GM12878 (cell line): Measurements from ENCODE around the gene AK8. TPM values are rescaled to one million over a fixed set of nuclear protein-coding genes. Genes with fewer than 3 reads are reported as not detected.

Source experiments
- ATAC-seq: fragments of 200-7000 bp; cut with Tn5 transposase; 3 replicates; pipeline ENCODE4 v1.9.1; 2020; ENCODE audit warnings: mild to moderate bottlenecking, moderate library complexity
- BruUV-seq: library from RNA; stranded (reverse); fragments of 400-500 nt; replicated peaks from 2 replicates; lab custom pipeline; 2021; lab: Mats Ljungman, UMichigan
- CTCF ChIA-PET: fragments of 300-600 bp; sonication (Branson Sonifier 250); formaldehyde crosslinking; extraction: SDS; loops from one replicate; lab custom pipeline; 2021; ENCODE audit warnings: inconsistent platforms; lab: Yijun Ruan, JAX
- POLR2A ChIA-PET: fragments of 350-600 bp; formaldehyde crosslinking; extraction: SDS; loops from one replicate; lab custom pipeline; 2021; ENCODE audit warnings: inconsistent platforms; lab: Charles Lee
- RAD21 ChIA-PET: fragments of 300-600 bp; sonication (Branson Sonifier 250); formaldehyde crosslinking; loops from one replicate; lab custom pipeline; 2023; ENCODE audit warnings: antibody characterized with exemption; ENCODE audit not compliant: unreplicated experiment; lab: Charles Lee
- SMC1A ChIA-PET: fragments of 300-600 bp; sonication (Branson Sonifier 250); formaldehyde crosslinking; loops from one replicate; lab custom pipeline; 2023; ENCODE audit not compliant: unreplicated experiment, uncharacterized antibody; lab: Charles Lee
- DNase-seq: peaks from one replicate; pipeline ENCODE4 v3.0.0-alpha.2; 2011; ENCODE audit warnings: low read depth, low spot score
- FAIRE-seq: peaks from 3 replicates; lab custom pipeline; 2011; peaks lifted over from hg19 to GRCh38; lab: Jason Lieb, UNC
- H2AFZ ChIP-seq: 2 replicates; pipeline ENCODE4 v1.6.0; 2011; ENCODE audit warnings: low read depth, low read length, control low read depth; ENCODE audit not compliant: control insufficient read depth
- H3K27ac ChIP-seq: 2 replicates; pipeline ENCODE4 v1.5.1; 2011; ENCODE audit warnings: control low read depth; ENCODE audit not compliant: control insufficient read depth, insufficient read depth
- H3K27me3 ChIP-seq, 2 experiments: replicated peaks in 1 of 2; 2 replicates each; pipeline versions ENCODE4 v1.6.0 to v1.6.1; 2011; ENCODE audit warnings: low read length in 1 of 2; ENCODE audit not compliant: control insufficient read depth in 2 of 2, insufficient read depth in 2 of 2
- H3K36me3 ChIP-seq, 2 experiments: 2 replicates each; pipeline ENCODE4 v1.5.1; 2011; ENCODE audit warnings: low read length in 1 of 2; ENCODE audit not compliant: control insufficient read depth in 2 of 2, insufficient read depth in 2 of 2
- H3K4me1 ChIP-seq: 2 replicates; pipeline ENCODE4 v1.6.1; 2011; ENCODE audit warnings: mild to moderate bottlenecking, low read length, moderate library complexity, mixed read lengths; ENCODE audit not compliant: control insufficient read depth, insufficient read depth
- H3K4me2 ChIP-seq: 2 replicates; pipeline ENCODE4 v1.6.0; 2011; ENCODE audit warnings: control low read depth; ENCODE audit not compliant: control insufficient read depth, insufficient read depth
- H3K4me3 ChIP-seq: fragments of 200-600 bp; sonication (generic); 2 replicates; pipeline ENCODE4 v1.5.1; 2016
- H3K79me2 ChIP-seq: 2 replicates; pipeline ENCODE4 v1.6.0; 2011; ENCODE audit warnings: low read length; ENCODE audit not compliant: control insufficient read depth, insufficient read depth
- H3K9ac ChIP-seq: 2 replicates; pipeline ENCODE4 v1.8.0; 2011; ENCODE audit warnings: low read length, control low read depth, mixed read lengths; ENCODE audit not compliant: control insufficient read depth, insufficient read depth
- H3K9me3 ChIP-seq: replicated peaks from 3 replicates; pipeline ENCODE4 v1.5.1; 2011; ENCODE audit warnings: mild to moderate bottlenecking, low read length; ENCODE audit not compliant: control insufficient read depth, insufficient read depth
- H4K20me1 ChIP-seq: 2 replicates; pipeline ENCODE4 v1.6.0; 2011; ENCODE audit not compliant: control insufficient read depth, insufficient read depth
- BACH1 ChIP-seq: fragments of 450-650 bp; IDR thresholded peaks from 2 replicates; pipeline ENCODE4 v1.6.1; 2017; ENCODE audit warnings: mild to moderate bottlenecking, borderline replicate concordance
- BCL11A ChIP-seq: IDR thresholded peaks from 2 replicates; pipeline ENCODE4 v1.6.1; 2011; ENCODE audit warnings: low read depth, low read length
- E4F1 ChIP-seq: fragments of 450-650 bp; IDR thresholded peaks from 2 replicates; pipeline ENCODE4 v1.6.1; 2018; ENCODE audit warnings: borderline replicate concordance, mild to moderate bottlenecking; ENCODE audit not compliant: partially characterized antibody
- EGR1 ChIP-seq, 2 experiments: IDR thresholded peaks; 1 replicate in 1 of 2; 2 replicates in 1 of 2; pipeline ENCODE4 v1.6.1; 2011 to 2012; ENCODE audit warnings: low read depth in 2 of 2, low read length in 2 of 2, borderline replicate concordance in 1 of 2, mild to moderate bottlenecking in 1 of 2, moderate library complexity in 1 of 2
- HCFC1 ChIP-seq: fragments of 150-350 bp; IDR thresholded peaks from 2 replicates; pipeline ENCODE4 v1.6.1; 2014; ENCODE audit warnings: low read length
- HDAC6 ChIP-seq: fragments of 200-600 bp; sonication (generic); IDR thresholded peaks from one replicate; pipeline ENCODE4 v1.8.0; 2017; ENCODE audit warnings: antibody characterized with exemption; ENCODE audit not compliant: unreplicated experiment
- MYB ChIP-seq: fragments of 150-350 bp; IDR thresholded peaks from 2 replicates; pipeline ENCODE4 v1.6.1; 2014; ENCODE audit warnings: mild to moderate bottlenecking, low read depth, low read length, borderline replicate concordance
- NFYA ChIP-seq: IDR thresholded peaks from 2 replicates; pipeline ENCODE4 v1.6.1; 2011; ENCODE audit warnings: low read depth, mild to moderate bottlenecking, low read length, improper control_type of control experiment, borderline replicate concordance
- PML ChIP-seq: IDR thresholded peaks from 2 replicates; pipeline ENCODE4 v1.6.1; 2012; ENCODE audit warnings: low read length, inconsistent platforms
- RB1 ChIP-seq: fragments of 450-650 bp; formaldehyde crosslinking; IDR thresholded peaks from 2 replicates; pipeline ENCODE4 v1.6.1; 2017; ENCODE audit warnings: mild to moderate bottlenecking, borderline replicate concordance
- RFX5 ChIP-seq: IDR thresholded peaks from 2 replicates; pipeline ENCODE4 v1.6.1; 2011; ENCODE audit warnings: low read depth, low read length, improper control_type of control experiment
- SP1 ChIP-seq: IDR thresholded peaks from one replicate; pipeline ENCODE4 v1.6.1; 2011; ENCODE audit warnings: low read depth, low read length
- SREBF1 ChIP-seq: IDR thresholded peaks from 2 replicates; pipeline ENCODE4 v1.6.1; 2012; ENCODE audit warnings: mild to moderate bottlenecking, low read length
- SUPT20H ChIP-seq: IDR thresholded peaks from 2 replicates; pipeline ENCODE4 v1.6.1; 2011; ENCODE audit warnings: low read depth, mild to moderate bottlenecking, low read length, moderate library complexity, borderline replicate concordance; ENCODE audit not compliant: control insufficient read depth
- ZZZ3 ChIP-seq: IDR thresholded peaks from 2 replicates; pipeline ENCODE4 v1.6.1; 2011; ENCODE audit warnings: low read depth; ENCODE audit not compliant: control insufficient read depth, insufficient read length
- WGBS: methylation state at CpG from one replicate; pipeline ENCODE4 v1.1.6; 2016; ENCODE audit warnings: low lambda C conversion rate; ENCODE audit not compliant: insufficient replicate concordance, insufficient coverage; ENCODE audit errors: missing lambda C conversion rate; 5-methylcytosine and 5-hydroxymethylcytosine counted together
- in situ Hi-C: fragments of 300-500 bp; cut with MboI; formaldehyde crosslinking; loops from 9 replicates; pipeline ENCODE4 v1.14.3; 2018; ENCODE audit warnings: mixed read lengths
- intact Hi-C: fragments of 100-400 bp; cut with micrococcal nuclease; formaldehyde crosslinking; loops from one replicate; pipeline ENCODE4 v1.14.2; 2022; ENCODE audit not compliant: unreplicated experiment
- polyA plus RNA-seq, 11 experiments: library from polyadenylated mRNA; depleted of rRNA in 4 of 11; unstranded in 6 of 11; stranded (reverse) in 5 of 11; fragments of >200 nt; fragmentation: Nextera tagmentation in 4 of 11; fragmentation: Illumina TruSeq in 1 of 11; extraction: Ambion mirVana in 4 of 11; extraction: Trizol in 1 of 11; gene quantifications; 1 replicate in 1 of 11; 2 replicates in 10 of 11; pipeline versions ENCODE4 v1.2.1 to v1.2.3, GENCODE V29; 2011 to 2016; ENCODE audit warnings: inconsistent platforms in 2 of 11, missing spikeins in 2 of 11, low read depth in 1 of 11
- total RNA-seq, 4 experiments: library from RNA; depleted of rRNA in 3 of 4; stranded (reverse); fragments of >200 nt in 3 of 4; fragmentation: Illumina TruSeq in 1 of 4; extraction: Trizol in 1 of 4; gene quantifications; 2 replicates each; pipeline versions ENCODE4 v1.2.1 to v1.2.3, GENCODE V29; 2013 to 2021
- TF ChIP-seq, protein P1 (sequence below): fragments of 150-350 bp; IDR thresholded peaks from 2 replicates; pipeline ENCODE4 v1.6.1; 2014; ENCODE audit warnings: mild to moderate bottlenecking, low read depth, low read length

Gene AK8
- total and polyA plus RNA-seq, 10 of the 15 experiments (the other 5 are each of a cell fraction or from before 2014, with no cell fraction given), result 0.03 to 0.12 (median 0.06) TPM; not detected in 5

DNA sequence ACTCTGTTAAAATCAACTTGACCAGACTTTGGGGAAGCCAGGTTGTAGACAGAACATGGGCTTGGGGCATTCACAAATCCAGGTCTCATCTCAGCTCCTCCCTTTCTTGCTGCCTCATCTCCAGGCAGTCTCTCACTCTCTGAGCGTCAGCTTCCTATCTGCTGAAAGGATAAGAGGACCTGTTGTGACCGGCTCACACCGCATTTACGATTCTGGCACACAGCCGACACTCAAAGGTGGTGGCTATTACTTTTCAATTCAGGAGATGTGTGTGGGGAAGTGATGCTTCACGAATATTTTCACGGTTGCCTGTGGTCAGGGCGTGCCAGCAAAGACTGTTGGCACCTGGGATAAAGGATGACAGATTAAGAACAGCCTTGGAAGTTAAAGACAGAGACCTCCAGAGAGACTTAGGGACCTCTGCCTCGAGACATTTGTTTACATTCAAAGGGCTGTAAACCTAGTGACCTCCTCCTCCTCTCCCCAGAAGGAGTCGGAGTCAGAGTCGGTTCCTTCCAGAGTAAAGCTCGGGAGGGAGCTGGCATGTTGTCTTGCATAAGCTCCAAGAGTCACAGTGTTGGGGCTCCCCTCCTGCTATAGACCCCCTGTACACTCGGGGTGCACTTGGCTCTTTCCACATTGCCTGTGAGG is 83.2 kb downstream of the AK8 start (continued):
- TF ChIP-seq HDAC6, result no peak

DNA sequence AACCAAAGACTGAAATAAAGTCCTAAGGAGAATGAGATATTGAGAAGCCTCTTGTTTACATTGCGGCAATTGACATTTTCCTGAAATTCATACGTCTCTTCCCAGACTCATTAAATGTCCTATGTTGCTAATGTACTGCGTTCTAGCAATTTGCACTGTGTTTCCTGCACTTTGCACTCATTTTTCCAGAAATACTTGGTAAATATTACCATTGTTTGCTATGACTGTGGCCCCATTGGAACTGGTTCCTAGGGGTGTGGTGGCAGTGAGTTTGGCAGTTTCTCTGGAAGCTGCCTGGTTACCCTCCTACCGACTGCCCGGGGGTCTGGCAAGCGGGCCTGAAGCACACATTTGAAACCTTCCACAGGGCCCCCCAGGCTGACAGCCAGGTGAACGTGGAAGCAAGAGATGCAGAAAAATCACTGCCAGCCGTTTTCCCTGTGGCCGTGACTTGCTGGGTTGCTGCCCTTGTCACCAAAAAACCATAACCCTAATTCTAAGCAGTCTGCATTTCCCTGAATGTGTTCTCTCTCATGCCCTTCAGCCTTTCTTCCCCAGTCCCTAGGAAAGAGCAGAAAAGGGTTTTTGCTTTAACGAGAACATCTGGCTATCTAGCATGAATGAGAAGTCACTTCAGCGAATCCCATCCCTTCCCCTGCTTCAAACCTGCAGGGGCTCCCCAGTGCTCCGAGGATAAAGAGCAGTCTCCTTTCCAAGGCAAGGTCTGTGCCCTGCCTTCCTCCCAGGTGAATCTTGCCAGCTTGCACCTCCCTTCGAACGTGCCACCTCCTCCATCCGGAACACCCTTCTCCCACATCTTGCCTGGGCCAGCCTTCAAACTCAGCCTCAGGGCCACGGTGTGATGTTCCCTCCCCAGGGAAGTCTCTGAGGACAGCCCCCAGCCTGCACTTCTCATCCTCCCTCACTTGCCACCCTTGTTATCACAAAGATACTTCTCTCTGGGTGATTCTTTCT is 84.2 kb downstream of the AK8 start:
- Histone ChIP-seq H3K4me1 (no peaks in the 10 kb centered on the region), H4K20me1 (no peaks in the 10 kb centered on the region), H3K79me2 (no peaks in the 10 kb centered on the region), H3K27ac (no peak overlapping the region), H3K9me3 (no peaks in the 10 kb centered on the region), H3K9ac (no peak overlapping the region), H3K4me3 (no peak overlapping the region), H3K27me3 (no peaks in the 10 kb centered on the region; a peak in 3 of 4 replicates), H3K4me2 (no peak overlapping the region), H2AFZ (no peak overlapping the region), H3K36me3 (no peaks in the 10 kb centered on the region)
- in situ Hi-C loops, result no loop called here
- no peak for FAIRE-seq
- BruUV-seq, result no TSS peak
- DNase-seq, result no peak
- WGBS, result 54% methylated on average over 16 of the region's 16 CpGs
- POLR2A ChIA-PET, result no interaction called here
- no peak for ATAC-seq
- no peak for TF ChIP-seq EGR1 (IDR thresholded peaks at IDR 0.05; ENCODE audit: borderline replicate concordance in 1 of 2, low read depth in 2 of 2, low read length in 2 of 2)
- TF ChIP-seq NFYA, result no peak
- TF ChIP-seq RB1, result no peak
- no peak for TF ChIP-seq BCL11A
- no peak for TF ChIP-seq SP1
- TF ChIP-seq PML, result no peak
- no peak for TF ChIP-seq RFX5
- TF ChIP-seq, protein P1, sequence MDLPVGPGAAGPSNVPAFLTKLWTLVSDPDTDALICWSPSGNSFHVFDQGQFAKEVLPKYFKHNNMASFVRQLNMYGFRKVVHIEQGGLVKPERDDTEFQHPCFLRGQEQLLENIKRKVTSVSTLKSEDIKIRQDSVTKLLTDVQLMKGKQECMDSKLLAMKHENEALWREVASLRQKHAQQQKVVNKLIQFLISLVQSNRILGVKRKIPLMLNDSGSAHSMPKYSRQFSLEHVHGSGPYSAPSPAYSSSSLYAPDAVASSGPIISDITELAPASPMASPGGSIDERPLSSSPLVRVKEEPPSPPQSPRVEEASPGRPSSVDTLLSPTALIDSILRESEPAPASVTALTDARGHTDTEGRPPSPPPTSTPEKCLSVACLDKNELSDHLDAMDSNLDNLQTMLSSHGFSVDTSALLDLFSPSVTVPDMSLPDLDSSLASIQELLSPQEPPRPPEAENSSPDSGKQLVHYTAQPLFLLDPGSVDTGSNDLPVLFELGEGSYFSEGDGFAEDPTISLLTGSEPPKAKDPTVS, result no peak
- TF ChIP-seq HCFC1, result no peak
- TF ChIP-seq MYB, result no peak
- no peak for TF ChIP-seq SREBF1
- no peak for TF ChIP-seq SUPT20H
- no peak for TF ChIP-seq E4F1
- TF ChIP-seq ZZZ3, result no peak
- TF ChIP-seq BACH1, result no peak
- CTCF ChIA-PET, result interaction anchor here (1.2 kb wide), 1 partner anchor 24 kb away, joined by 3 read pairs; no protein-coding TSS in a partner anchor
- SMC1A ChIA-PET, result no interaction called here
- intact Hi-C loops, result no loop called here
- RAD21 ChIA-PET, result no interaction called here
